Measurements from ENCODE around the gene CCDC28A.

CCDC28A gene

GRCh38 chr6:138833816-138834539, 60.4 kb downstream of the CCDC28A start:
- no peak for DNase-seq

DNA sequence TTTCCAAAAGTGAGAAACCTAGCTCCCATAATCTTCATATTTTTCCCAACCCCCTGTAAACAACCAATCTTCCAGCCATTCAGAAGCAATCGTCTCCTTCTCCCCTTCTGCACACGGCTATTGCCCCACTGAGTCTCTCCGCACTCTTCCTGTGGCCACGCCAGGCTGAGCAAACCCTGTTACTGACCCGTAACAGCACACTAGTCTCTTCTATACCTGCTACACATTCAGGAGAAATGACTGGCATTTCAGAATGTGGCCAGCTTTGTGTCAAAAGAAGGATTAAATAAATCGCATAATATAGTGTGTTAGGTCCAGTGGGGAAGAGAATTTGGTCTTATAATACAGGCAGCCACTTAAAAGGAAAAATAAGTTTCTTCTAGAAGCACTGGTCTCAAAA, 63.7 kb downstream of the CCDC28A start:
- DNase-seq, result no peak

All from fibroblast of skin of scalp (primary cell).